GM21381 (cell line): ENCODE data around the gene TNF.
A peak's percentile ranks its signal among the peaks of the same experiment; 100 is the strongest.
"Not testable (repeated sequence)": the region's sequence is repeated elsewhere in the genome, so short reads cannot be mapped to it uniquely, and the experiment has no call there.

Experiments used
- ATAC-seq: cut with Tn5 transposase; IDR thresholded peaks from one replicate; pipeline ENCODE4 v1.9.1; 2021; ENCODE audit warnings: mild to moderate bottlenecking, moderate library complexity; ENCODE audit not compliant: unreplicated experiment

The TNF gene

GRCh38 chr6:31586599-31587281 is 11.4 kb downstream of the TNF start:
- ATAC-seq = no peak

- ATAC-seq = no peak
Measured at GRCh38 chr6:31587791-31588777, 12.7 kb downstream of the TNF start.

- ATAC-seq = no peak
Measured at GRCh38 chr6:31588871-31589650, 13.7 kb downstream of the TNF start.

GRCh38 chr6:31590691-31591090 is 15.3 kb downstream of the TNF start:
- not testable (repeated sequence) for ATAC-seq

- ATAC-seq = no peak
Measured at GRCh38 chr6:31592396-31592771, 17.0 kb downstream of the TNF start.

- ATAC-seq = no peak
Measured at GRCh38 chr6:31597006-31597405, 21.6 kb downstream of the TNF start.

GRCh38 chr6:31607317-31607716 is 32.0 kb downstream of the TNF start:
- ATAC-seq = no peak

GRCh38 chr6:31609519-31610406 is 34.4 kb downstream of the TNF start:
- ATAC-seq = no peak

- ATAC-seq = no peak
Measured at GRCh38 chr6:31610968-31611367, 35.6 kb downstream of the TNF start.

GRCh38 chr6:31614075-31614619 is 38.8 kb downstream of the TNF start:
- ATAC-seq = no peak

- ATAC-seq = no peak
Measured at GRCh38 chr6:31614684-31615578, 39.6 kb downstream of the TNF start, which contains the start of gene AIF1. TSS of gene AIF1 (plus strand) at chr6:31615234. CDS start at chr6:31615330, 96 bp downstream.

GRCh38 chr6:31615748-31616147 is 40.4 kb downstream of the TNF start:
- ATAC-seq = no peak

- no peak for ATAC-seq
Measured at GRCh38 chr6:31617010-31617409, 41.6 kb downstream of the TNF start.

GRCh38 chr6:31619805-31620585 is 44.6 kb downstream of the TNF start:
- peak; percentile 80 for ATAC-seq

- ATAC-seq = peak; percentile 50
Measured at GRCh38 chr6:31620586-31621319, 45.4 kb downstream of the TNF start, which contains the start of gene PRRC2A. TSS of gene PRRC2A (plus strand) at chr6:31620715. CDS start at chr6:31622790, 2,075 bp downstream.

- no peak for ATAC-seq
Measured at GRCh38 chr6:31621320-31621939, 46.1 kb downstream of the TNF start.

- ATAC-seq = no peak
Measured at GRCh38 chr6:31621991-31622390, 46.6 kb downstream of the TNF start.
